Activated CD4-positive, alpha-beta memory T cell treated with anti-CD3 and anti-CD28 coated beads, Interleukin-2, amount 10 ng/mL, durations not matched to agents 7 days and 5 days (primary cell): ENCODE data around the gene ZNF443. TPM values are rescaled to one million over a fixed set of nuclear protein-coding genes. Genes with fewer than 3 reads are reported as not detected.
"Not testable (repeated sequence)": the region's sequence is repeated elsewhere in the genome, so short reads cannot be mapped to it uniquely, and the experiment has no call there.

Experiments
- CTCF ChIA-PET: fragments of 350-600 bp; sonication (Branson Sonifier 250); formaldehyde crosslinking; loops from one replicate; lab custom pipeline; 2021; ENCODE audit warnings: antibody characterized with exemption, inconsistent platforms; lab: Charles Lee
- POLR2A ChIA-PET: fragments of 350-600 bp; sonication (Branson Sonifier 250); formaldehyde crosslinking; loops from one replicate; lab custom pipeline; 2021; ENCODE audit warnings: antibody characterized with exemption; lab: Charles Lee
- DNase-seq: peaks from one replicate; pipeline ENCODE4 v3.0.0-alpha.2; 2020
- H3K27ac Mint-ChIP-seq: one replicate; pipeline ENCODE4 v1.8.0; 2021; ENCODE audit warnings: mild to moderate bottlenecking, mixed read lengths
- H3K27me3 Mint-ChIP-seq: one replicate; pipeline ENCODE4 v1.8.0; 2021; ENCODE audit warnings: mixed read lengths
- H3K36me3 Mint-ChIP-seq: one replicate; pipeline ENCODE4 v1.8.0; 2021; ENCODE audit warnings: low read depth, mixed read lengths
- H3K4me1 Mint-ChIP-seq: one replicate; pipeline ENCODE4 v1.8.0; 2021; ENCODE audit warnings: mixed read lengths
- H3K4me3 Mint-ChIP-seq: one replicate; pipeline ENCODE4 v1.8.0; 2021; ENCODE audit warnings: mild to moderate bottlenecking, mixed read lengths
- H3K9me3 Mint-ChIP-seq: one replicate; pipeline ENCODE4 v1.8.0; 2021; ENCODE audit warnings: mixed read lengths
- total RNA-seq, 2 experiments: library from RNA; stranded (reverse); gene quantifications; one replicate each; pipeline ENCODE4 v1.2.3, GENCODE V29; 2021

Gene ZNF443
- 1 to 10 TPM; 4.9 to 5.2 TPM for total RNA-seq

DNA sequence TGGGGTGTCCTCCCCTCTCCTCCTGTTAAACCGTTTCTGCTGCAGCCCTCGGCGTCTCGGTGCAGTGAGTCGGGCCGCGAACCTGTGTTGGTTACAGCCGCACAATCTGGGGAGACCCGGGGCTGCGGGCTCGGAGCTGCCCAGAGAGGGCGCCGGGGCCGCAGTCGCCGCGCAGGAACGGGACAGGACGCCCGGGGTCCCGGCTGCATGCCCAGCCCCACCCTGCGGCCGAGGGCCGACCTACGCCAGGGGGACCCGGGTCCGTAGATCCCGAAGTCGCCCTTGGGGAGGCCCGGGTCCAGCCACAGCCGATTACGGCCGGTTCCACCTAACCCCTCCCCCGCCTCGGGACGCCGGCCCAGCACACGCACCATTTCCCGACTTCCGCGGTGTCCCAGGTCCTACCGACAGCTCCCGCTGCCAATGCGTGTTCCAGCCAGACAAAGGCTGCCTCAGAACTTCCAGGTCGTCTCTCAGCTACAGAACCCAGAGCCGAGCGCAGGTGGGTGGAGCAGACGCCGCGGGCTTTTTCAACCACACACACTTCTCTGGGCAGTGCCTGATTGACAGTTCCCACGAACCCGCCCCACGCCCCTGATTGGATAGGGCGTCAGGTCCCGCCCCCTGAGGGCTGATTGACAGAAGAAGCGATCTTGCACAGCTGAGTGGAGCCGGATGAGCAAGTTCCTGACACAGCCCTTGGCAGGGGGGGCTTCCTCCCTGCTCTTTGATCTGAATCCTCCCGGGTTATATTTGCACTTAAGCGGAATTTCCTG, at the start of gene ZNF443:
Gene ZNF443, minus strand, starts transcription at position 481 of the 776 bp plus-strand sequence. Its CDS starts 107 bp downstream, at position 374.
- Mint-ChIP-seq H3K4me3 (peak within 1 kb of the TSS; percentile 100), H3K4me1 (peaks cover 16% of the 10 kb centered on the region), H3K27me3 (no peaks in the 10 kb centered on the region), H3K27ac (peak within 1 kb of the TSS; percentile 91), H3K9me3 (peaks cover 27% of the 10 kb centered on the region), H3K36me3 (peaks cover 25% of the 10 kb centered on the region)
- POLR2A ChIA-PET: interaction anchor here (0.9 to 2.2 kb wide), 10 partner anchors 75 to 518 kb away, joined by 3 to 9 read pairs (median 3); partner anchors contain the start of genes ZNF136, ZNF44, ZNF442 and ZNF563
- CTCF ChIA-PET: interaction anchor here (0.6 to 1.5 kb wide), 2 partner anchors 55 to 299 kb away, joined by 3 to 9 read pairs; no protein-coding TSS in a partner anchor
- DNase-seq: peak; percentile 100

DNA sequence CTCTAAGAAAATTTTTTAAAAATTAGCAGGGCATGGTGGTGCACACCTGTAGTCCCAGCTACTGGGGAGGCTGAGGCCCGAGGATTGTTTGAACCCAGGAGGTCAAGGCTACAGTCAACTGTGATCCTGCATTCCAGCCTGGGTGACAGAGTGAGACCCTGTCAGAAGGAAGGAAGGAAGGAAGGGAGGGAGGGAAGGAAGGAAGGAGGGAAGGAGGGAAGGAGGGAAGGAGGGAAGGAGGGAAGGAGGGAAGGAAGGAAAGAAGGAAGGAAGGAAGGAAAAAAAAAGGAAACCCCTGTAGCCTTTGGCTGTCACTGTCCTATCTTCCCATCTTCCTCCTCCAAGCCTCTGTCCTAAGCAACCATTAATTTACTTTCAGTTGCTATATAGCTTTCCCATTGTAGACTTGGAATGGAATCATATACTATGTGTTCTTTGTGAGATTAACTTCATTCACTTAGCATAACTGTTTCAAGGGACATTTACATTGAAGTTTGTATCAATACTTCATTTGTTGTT, 45.5 kb upstream of the ZNF443 start:
- H3K36me3 Mint-ChIP-seq, H3K27ac Mint-ChIP-seq, H3K4me3 Mint-ChIP-seq, DNase-seq, POLR2A ChIA-PET, CTCF ChIA-PET, H3K27me3 Mint-ChIP-seq: not testable (repeated sequence)
- peaks cover 26% of the 10 kb centered on the region for H3K4me1 Mint-ChIP-seq
- peaks cover 11% of the 10 kb centered on the region for H3K9me3 Mint-ChIP-seq

DNA sequence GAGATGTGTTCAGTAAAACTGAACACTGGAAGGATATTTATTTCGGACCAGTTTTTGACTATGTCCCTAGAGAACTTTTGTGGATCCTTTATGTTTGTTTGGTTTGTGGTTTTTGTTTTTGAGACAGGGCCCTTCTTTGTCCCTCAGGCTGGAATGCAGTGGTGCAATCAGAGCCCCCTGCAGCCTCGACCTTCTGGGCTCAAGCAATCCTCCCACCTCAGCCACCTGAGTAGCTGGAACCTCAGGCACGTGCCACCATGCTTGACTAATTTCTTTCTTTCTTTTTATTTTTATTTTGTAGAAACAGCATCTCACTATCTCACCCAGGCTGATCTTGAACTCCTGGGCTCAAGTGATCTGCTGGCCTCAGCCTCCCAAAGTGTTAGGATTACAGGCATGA, 44.8 kb upstream of the ZNF443 start:
- Mint-ChIP-seq H3K4me3 (peak overlapping the region; percentile 86), H3K36me3 (peaks cover 8% of the 10 kb centered on the region), H3K27me3 (no peaks in the 10 kb centered on the region), H3K9me3 (peaks cover 11% of the 10 kb centered on the region), H3K27ac (no peak overlapping the region), H3K4me1 (peaks cover 26% of the 10 kb centered on the region)
- ChIA-PET CTCF (no interaction called here), POLR2A (no interaction called here)
- DNase-seq: no peak

DNA sequence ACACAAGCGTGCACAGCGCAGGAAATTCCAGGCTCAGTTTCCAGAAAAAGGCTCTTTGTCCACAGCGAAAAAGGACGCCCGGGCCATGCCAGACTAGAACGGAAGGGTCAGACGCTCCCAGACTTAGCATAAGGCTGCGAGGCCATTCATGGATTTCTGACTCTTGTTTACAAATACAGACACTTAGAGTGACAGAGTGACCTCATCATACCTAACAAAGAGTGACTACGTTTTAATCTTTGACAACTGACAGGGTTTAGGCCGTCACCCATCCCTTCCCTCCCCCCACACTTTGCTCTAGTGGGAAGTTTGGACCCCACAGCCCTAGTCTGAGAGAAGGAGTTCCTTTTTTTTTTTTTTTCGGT, 44.2 kb upstream of the ZNF443 start:
- ChIA-PET CTCF (no interaction called here), POLR2A (interaction anchor here (0.9 to 1.5 kb wide), 3 partner anchors 10 to 191 kb away, joined by 3 to 8 read pairs (median 6); partner anchors contain the start of genes ZNF44 and ZNF563)
- DNase-seq: no peak
- Mint-ChIP-seq H3K27me3 (no peaks in the 10 kb centered on the region), H3K36me3 (peaks cover 8% of the 10 kb centered on the region), H3K9me3 (peaks cover 10% of the 10 kb centered on the region), H3K4me3 (peak overlapping the region; percentile 86), H3K4me1 (peaks cover 26% of the 10 kb centered on the region), H3K27ac (peak overlapping the region; percentile 28)

DNA sequence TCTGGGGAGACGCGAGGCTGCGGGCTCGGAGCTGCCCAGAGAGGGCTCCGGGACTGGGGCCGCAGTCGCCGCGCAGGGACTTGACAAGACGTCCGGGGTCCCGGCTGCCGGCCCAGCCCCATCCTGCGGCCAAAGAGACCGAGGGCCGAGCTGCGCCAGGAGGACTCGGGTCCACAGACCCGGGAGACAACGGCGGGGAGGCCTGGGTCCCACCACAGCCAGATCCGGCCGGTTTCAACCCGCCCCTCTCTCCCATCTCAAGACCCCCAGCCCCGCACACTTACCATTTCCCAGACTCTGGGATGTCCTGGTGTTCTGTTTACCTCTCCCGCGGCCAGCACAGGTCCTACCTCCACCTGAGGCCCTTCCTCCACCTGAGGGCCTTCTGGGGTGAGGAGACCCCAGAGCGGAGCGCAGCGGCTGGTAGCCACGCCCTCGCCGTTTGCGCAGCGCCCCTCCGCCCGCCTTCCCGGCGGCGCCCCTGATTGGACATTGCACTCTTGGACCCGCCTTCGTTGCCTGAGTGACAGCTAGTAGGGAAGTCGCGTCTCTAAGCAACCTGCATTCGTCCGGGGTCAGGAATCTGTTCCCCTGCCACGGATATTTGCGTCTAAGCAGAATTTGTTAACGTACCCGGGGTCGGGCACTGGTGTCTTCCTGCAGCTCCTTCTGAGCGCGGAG, 43.7 kb upstream of the ZNF443 start, which contains the start of gene ZNF709:
Gene ZNF709, minus strand, starts transcription at position 446 of the 681 bp plus-strand sequence. Its CDS starts 159 bp downstream, at position 287.
- POLR2A ChIA-PET: interaction anchor here (0.6 to 1.7 kb wide), 5 partner anchors 11 to 190 kb away, joined by 3 to 8 read pairs (median 4); partner anchors contain the start of genes ZNF44, ZNF563 and ZNF564
- H3K9me3 Mint-ChIP-seq: peaks cover 10% of the 10 kb centered on the region
- H3K27ac Mint-ChIP-seq: peak within 1 kb of the TSS; percentile 28
- H3K27me3 Mint-ChIP-seq: no peaks in the 10 kb centered on the region
- peaks cover 8% of the 10 kb centered on the region for H3K36me3 Mint-ChIP-seq
- CTCF ChIA-PET: no interaction called here
- peaks cover 26% of the 10 kb centered on the region for H3K4me1 Mint-ChIP-seq
- H3K4me3 Mint-ChIP-seq: peak within 1 kb of the TSS; percentile 86
- DNase-seq: peak; percentile 87

DNA sequence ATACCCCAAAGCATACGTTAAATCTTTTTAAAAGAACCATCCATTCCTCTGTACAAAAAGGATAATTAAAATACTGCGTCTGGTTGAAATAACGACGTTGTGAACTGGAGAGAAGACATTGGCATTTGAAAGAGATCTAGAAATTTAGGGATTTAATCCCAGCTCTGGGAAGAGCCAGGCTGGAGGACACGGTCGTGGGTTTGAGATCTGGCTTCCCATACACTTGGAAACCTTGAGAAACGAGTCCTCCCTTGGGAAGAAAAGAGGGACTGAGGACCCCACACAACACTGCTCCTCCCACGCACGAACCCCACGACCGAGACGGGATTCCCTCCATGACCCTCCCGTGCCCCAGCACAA, 43.2 kb upstream of the ZNF443 start:
- CTCF ChIA-PET: interaction anchor here (0.7 kb wide), 1 partner anchor 28 kb away, joined by 3 read pairs; no protein-coding TSS in a partner anchor
- Mint-ChIP-seq H3K36me3 (peaks cover 8% of the 10 kb centered on the region), H3K27ac (no peak overlapping the region), H3K27me3 (no peaks in the 10 kb centered on the region), H3K9me3 (peaks cover 10% of the 10 kb centered on the region), H3K4me3 (peak overlapping the region; percentile 86), H3K4me1 (peaks cover 26% of the 10 kb centered on the region)
- no peak for DNase-seq
- POLR2A ChIA-PET: interaction anchor here (0.6 to 1.7 kb wide), 4 partner anchors 11 to 151 kb away, joined by 4 to 8 read pairs (median 5); partner anchors contain the start of genes ZNF563 and ZNF564

DNA sequence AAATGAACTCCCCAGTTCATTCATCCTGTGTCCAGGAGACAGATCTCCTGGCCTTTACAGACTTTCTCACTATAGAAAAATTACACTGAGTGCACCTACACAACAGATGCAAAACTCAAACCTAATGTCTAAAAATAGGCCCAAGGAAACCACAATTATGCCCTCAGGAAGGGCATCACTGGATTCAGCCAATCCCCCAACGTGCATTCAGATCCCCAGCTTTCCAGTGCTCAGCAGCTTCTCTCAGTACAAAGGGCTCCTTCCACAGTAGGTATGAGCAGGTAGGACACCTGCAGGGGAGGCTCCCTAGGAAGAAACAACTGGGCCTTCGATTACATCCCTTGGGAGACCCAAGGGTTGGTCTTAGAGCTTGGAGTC, 41.7 kb upstream of the ZNF443 start:
- H3K27me3 Mint-ChIP-seq: no peaks in the 10 kb centered on the region
- no peak overlapping the region for H3K27ac Mint-ChIP-seq
- POLR2A ChIA-PET: interaction anchor here (3.4 kb wide), 1 partner anchor 14 kb away, joined by 15 read pairs; no protein-coding TSS in a partner anchor
- peaks cover 13% of the 10 kb centered on the region for H3K36me3 Mint-ChIP-seq
- CTCF ChIA-PET: interaction anchor here (1.0 kb wide), 1 partner anchor 423 kb away, joined by 4 read pairs; no protein-coding TSS in a partner anchor
- H3K9me3 Mint-ChIP-seq: peaks cover 12% of the 10 kb centered on the region
- H3K4me1 Mint-ChIP-seq: peaks cover 29% of the 10 kb centered on the region
- peak overlapping the region; percentile 16 for H3K4me3 Mint-ChIP-seq
- DNase-seq: no peak

DNA sequence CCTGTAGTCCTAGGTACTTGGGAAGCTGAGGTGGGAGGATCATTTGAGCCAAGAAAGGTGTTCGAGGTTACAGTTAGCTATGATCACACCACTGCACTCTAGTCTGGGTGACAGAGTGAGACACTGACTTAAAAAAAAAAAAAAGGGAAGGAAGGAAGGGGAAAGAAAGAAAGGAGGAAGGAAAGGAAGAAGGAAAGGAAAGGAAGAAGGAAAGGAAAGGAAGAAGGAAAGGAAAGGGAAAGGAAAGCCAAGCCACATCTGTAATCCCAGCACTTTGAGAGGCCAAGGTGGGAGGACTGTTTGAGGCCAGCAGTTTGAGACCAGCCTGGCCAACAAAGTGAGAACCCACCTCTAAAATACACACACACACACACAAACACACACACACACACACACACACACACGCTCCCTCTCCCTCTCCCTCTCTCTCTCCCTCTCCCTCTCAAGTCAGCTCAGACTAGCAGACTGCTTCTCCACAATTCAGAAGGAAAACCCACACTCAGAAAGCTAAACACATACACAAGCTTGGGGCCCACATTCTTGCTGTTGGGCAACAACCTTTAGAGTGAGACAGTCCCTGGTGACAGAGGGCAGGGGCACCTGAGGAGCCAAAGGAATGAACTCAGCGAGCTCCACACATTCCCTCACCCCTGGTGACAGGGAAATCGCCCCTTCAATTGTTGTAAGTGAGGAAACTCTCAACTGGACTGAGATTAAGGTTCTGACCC, 41.1 kb upstream of the ZNF443 start:
- H3K4me3 Mint-ChIP-seq: no peak overlapping the region
- H3K36me3 Mint-ChIP-seq: peaks cover 13% of the 10 kb centered on the region
- ChIA-PET CTCF (interaction anchor here (1.0 kb wide), 1 partner anchor 422 kb away, joined by 4 read pairs; no protein-coding TSS in a partner anchor), POLR2A (interaction anchor here (3.4 kb wide), 1 partner anchor 14 kb away, joined by 15 read pairs; no protein-coding TSS in a partner anchor)
- no peak for DNase-seq
- H3K27ac Mint-ChIP-seq: no peak overlapping the region
- peaks cover 29% of the 10 kb centered on the region for H3K4me1 Mint-ChIP-seq
- no peaks in the 10 kb centered on the region for H3K27me3 Mint-ChIP-seq
- peaks cover 13% of the 10 kb centered on the region for H3K9me3 Mint-ChIP-seq

DNA sequence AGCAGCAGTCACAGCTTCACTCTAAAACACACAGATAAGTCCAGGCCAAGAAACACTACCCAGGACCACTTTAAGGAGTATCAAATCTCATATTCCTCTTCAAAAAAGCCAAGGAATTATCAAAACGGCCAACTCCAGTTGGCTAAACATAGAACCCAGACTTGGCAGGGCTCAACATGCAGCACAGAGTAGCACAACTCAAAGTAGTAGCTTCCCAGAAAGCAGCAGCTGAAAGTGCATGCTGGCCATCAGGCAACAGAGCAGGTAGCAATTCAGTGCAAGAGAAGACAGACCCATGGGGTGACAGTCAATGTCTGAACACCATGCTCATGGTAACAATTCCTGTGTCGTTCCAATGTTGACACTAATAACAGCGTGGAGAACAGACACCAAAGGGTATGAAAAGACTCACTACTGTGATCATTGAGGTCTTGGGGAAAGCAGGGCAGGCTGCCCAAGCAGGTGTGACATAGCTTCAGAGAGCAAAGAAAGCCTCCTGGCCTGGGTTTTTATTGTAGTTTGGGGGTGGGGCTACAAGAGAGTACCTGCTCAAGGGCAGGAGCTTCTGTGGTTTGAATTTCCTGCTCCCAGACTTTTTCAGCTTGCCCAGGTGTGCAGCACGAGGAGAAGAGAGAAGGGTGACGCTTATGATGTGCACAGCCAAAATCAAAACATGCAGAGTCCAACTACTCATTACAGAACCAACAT, 37.6 kb upstream of the ZNF443 start:
- no peak for DNase-seq
- peaks cover 18% of the 10 kb centered on the region for H3K36me3 Mint-ChIP-seq
- peaks cover 16% of the 10 kb centered on the region for H3K4me1 Mint-ChIP-seq
- CTCF ChIA-PET: no interaction called here
- no peaks in the 10 kb centered on the region for H3K27me3 Mint-ChIP-seq
- no peak overlapping the region for H3K27ac Mint-ChIP-seq
- peaks cover 35% of the 10 kb centered on the region for H3K9me3 Mint-ChIP-seq
- H3K4me3 Mint-ChIP-seq: no peak overlapping the region
- POLR2A ChIA-PET: no interaction called here

DNA sequence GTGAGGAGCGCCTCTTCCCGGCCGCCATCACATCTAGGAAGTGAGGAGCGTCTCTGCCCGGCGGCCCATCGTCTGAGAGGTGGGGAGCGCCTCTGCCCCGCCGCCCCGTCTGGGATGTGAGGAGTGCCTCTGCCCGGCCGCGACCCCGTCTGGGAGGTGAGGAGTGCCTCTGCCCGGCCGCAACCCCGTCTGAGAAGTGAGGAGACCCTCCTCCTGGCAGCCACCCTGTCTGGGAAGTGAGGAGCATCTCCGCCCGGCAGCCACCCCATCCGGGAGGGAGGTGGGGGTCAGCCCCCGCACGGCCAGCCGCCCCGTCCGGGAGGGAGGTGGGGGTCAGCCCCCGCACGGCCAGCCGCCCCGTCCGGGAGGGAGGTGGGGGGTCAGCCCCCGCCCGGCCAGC, 26.8 kb upstream of the ZNF443 start:
- H3K9me3 Mint-ChIP-seq: peaks cover 57% of the 10 kb centered on the region

DNA sequence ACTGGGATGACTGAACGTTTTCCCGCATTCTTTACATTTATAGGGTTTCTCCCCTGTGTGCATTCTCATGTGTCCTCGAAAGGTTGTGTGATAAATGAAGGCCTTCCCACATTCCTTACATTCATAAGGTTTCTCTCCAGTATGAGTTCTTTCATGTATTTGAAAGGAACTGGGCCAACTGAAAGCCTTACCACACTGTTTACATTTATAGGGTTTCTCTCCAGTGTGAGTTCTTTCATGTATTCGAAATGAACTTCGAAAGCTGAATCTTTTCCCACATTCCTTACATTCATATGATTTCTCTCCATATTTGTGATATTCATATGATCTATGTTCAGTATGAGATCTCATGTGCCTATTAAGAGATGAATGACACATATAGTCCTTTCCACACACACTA, 24.4 kb upstream of the ZNF443 start:
- Mint-ChIP-seq H3K36me3 (peaks cover 26% of the 10 kb centered on the region), H3K4me3 (no peak overlapping the region), H3K4me1 (no peaks in the 10 kb centered on the region), H3K9me3 (peaks cover 60% of the 10 kb centered on the region), H3K27me3 (no peaks in the 10 kb centered on the region), H3K27ac (no peak overlapping the region)
- POLR2A ChIA-PET: interaction anchor here (0.6 kb wide), 1 partner anchor 668 kb away, joined by 3 read pairs; no protein-coding TSS in a partner anchor
- CTCF ChIA-PET: interaction anchor here (0.7 kb wide), 1 partner anchor 150 kb away, joined by 4 read pairs; no protein-coding TSS in a partner anchor
- no peak for DNase-seq

More for the DNA sequence above, 26.8 kb upstream of the ZNF443 start:
- H3K4me3 Mint-ChIP-seq, DNase-seq, H3K4me1 Mint-ChIP-seq, H3K27me3 Mint-ChIP-seq, H3K27ac Mint-ChIP-seq, CTCF ChIA-PET, POLR2A ChIA-PET: not testable (repeated sequence)
- H3K36me3 Mint-ChIP-seq: peaks cover 31% of the 10 kb centered on the region
